C4-2B (cell line): ENCODE results near the gene RBM10.

ENCODE experiments used
- H3K27ac ChIP-seq: fragments of 450-650 bp; 2 replicates; pipeline ENCODE4 v1.5.1; 2017
- ZFX ChIP-seq: fragments of 450-650 bp; IDR thresholded peaks from 2 replicates; pipeline ENCODE4 v1.6.1; 2017
- TF ChIP-seq, protein P1 (sequence below): fragments of 450-650 bp; conservative IDR thresholded peaks from 2 replicates; pipeline ENCODE4 v1.5.1; 2017; ENCODE audit warnings: mild to moderate bottlenecking

RBM10 gene

GRCh38 chrX:47158781-47159180, 13.8 kb downstream of the RBM10 start:
- no peak for TF ChIP-seq ZFX
- TF ChIP-seq, protein P1, sequence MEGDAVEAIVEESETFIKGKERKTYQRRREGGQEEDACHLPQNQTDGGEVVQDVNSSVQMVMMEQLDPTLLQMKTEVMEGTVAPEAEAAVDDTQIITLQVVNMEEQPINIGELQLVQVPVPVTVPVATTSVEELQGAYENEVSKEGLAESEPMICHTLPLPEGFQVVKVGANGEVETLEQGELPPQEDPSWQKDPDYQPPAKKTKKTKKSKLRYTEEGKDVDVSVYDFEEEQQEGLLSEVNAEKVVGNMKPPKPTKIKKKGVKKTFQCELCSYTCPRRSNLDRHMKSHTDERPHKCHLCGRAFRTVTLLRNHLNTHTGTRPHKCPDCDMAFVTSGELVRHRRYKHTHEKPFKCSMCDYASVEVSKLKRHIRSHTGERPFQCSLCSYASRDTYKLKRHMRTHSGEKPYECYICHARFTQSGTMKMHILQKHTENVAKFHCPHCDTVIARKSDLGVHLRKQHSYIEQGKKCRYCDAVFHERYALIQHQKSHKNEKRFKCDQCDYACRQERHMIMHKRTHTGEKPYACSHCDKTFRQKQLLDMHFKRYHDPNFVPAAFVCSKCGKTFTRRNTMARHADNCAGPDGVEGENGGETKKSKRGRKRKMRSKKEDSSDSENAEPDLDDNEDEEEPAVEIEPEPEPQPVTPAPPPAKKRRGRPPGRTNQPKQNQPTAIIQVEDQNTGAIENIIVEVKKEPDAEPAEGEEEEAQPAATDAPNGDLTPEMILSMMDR, result no peak
- no peak overlapping the region for H3K27ac ChIP-seq

GRCh38 chrX:47160781-47161180, 15.8 kb downstream of the RBM10 start:
- no peak overlapping the region for H3K27ac ChIP-seq
- TF ChIP-seq, protein P1, result no peak
- TF ChIP-seq ZFX, result no peak

- H3K27ac ChIP-seq, result no peak overlapping the region
- TF ChIP-seq ZFX, result no peak
- TF ChIP-seq, protein P1, result no peak
These were observed 18.0 kb downstream of the RBM10 start for GRCh38 chrX:47162927-47163583.

GRCh38 chrX:47164420-47164819, 19.4 kb downstream of the RBM10 start:
- no peak for TF ChIP-seq ZFX
- TF ChIP-seq, protein P1, result no peak

GRCh38 chrX:47166126-47166525, 21.1 kb downstream of the RBM10 start:
- TF ChIP-seq, protein P1, result no peak
- no peak for TF ChIP-seq ZFX
- no peak overlapping the region for H3K27ac ChIP-seq

More at GRCh38 chrX:47164420-47164819, 19.4 kb downstream of the RBM10 start:
- H3K27ac ChIP-seq, result no peak overlapping the region

DNA sequence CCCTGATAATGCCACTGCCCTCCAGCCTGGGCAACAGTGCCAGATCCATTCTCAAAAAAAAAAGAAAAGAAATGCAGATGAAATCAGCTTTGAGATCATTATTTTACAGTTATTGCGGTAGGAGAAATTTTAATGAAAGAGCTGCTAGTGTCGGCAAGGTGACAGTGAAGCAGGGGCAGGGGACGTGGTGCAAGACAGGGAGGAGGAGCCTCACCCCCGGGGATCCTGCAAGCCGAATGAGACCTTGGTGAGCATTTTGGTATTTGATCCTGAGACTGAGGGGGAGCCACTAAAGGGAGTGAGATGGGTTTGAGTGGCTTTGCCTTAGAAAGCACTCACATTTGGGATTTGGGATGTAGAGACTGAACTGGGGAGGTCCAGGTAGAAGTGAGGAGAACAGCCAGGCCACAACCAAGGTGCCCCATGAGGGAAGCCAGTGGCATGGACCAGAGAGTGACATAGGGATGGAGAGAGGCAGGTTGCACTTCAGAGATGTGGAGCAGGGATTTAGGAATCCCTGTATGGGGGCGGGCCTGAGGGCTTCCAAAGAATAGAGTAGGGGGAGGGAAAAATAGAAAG, 23.6 kb downstream of the RBM10 start:
- H3K27ac ChIP-seq, result no peak overlapping the region
- TF ChIP-seq ZFX, result no peak
- TF ChIP-seq, protein P1, result no peak

DNA sequence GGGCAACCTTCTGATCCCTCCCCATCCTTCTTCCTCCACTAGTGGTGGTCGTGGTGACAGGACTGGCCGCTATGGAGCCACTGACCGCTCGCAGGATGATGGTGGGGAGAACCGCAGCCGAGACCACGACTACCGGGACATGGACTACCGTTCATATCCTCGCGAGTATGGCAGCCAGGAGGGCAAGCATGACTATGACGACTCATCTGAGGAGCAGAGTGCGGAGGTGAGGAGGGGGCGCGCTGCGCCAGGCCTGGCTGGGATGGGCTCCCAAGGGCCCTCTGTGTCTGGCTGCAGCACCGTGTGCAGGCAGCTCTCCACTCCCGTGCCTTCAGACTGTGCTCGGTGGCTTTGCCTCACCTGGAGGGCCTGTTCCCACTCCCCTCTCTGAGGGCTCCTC, 24.3 kb downstream of the RBM10 start:
- no peak overlapping the region for H3K27ac ChIP-seq
- TF ChIP-seq, protein P1, result no peak
- TF ChIP-seq ZFX, result no peak
